ENCODE measurements around the gene RAB3GAP1.

DNA sequence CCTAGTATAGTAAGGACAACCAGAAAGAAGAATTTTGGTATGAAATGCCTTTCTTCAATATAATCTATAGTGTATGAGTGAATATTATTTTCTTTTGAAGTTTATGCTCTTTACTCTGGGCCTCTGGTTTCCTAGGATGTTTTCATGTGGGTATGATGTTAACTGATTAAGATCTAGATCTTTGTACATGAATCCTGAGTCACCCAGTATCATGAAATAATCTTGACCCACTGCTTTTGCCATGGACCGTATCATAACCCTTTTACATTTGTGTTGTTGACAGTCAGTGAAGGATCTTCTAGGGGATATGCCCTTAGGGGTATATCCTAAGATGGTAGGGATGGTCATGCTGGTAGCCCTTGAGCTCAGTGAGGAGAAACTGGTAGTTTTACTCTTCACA is 100.3 kb downstream of the RAB3GAP1 start:
- TF ChIP-seq SALL2 (tag by site-specific recombination; IDR thresholded peaks at IDR 0.05; ENCODE audit: borderline replicate concordance) (no peak), ZNF76 (tag by site-specific recombination; IDR thresholded peaks at IDR 0.05; ENCODE audit: borderline replicate concordance, low read depth) (no peak), SCRT2 (tag by site-specific recombination; IDR thresholded peaks at IDR 0.05) (no peak), MZF1 (tag by site-specific recombination; IDR thresholded peaks at IDR 0.05; ENCODE audit: borderline replicate concordance) (no peak), GLI2 (tag by site-specific recombination; IDR thresholded peaks at IDR 0.05; ENCODE audit: borderline replicate concordance, low read depth) (no peak), ZNF184 (tag by site-specific recombination; IDR thresholded peaks at IDR 0.05) (no peak)
- TF ChIP-seq, protein P1, sequence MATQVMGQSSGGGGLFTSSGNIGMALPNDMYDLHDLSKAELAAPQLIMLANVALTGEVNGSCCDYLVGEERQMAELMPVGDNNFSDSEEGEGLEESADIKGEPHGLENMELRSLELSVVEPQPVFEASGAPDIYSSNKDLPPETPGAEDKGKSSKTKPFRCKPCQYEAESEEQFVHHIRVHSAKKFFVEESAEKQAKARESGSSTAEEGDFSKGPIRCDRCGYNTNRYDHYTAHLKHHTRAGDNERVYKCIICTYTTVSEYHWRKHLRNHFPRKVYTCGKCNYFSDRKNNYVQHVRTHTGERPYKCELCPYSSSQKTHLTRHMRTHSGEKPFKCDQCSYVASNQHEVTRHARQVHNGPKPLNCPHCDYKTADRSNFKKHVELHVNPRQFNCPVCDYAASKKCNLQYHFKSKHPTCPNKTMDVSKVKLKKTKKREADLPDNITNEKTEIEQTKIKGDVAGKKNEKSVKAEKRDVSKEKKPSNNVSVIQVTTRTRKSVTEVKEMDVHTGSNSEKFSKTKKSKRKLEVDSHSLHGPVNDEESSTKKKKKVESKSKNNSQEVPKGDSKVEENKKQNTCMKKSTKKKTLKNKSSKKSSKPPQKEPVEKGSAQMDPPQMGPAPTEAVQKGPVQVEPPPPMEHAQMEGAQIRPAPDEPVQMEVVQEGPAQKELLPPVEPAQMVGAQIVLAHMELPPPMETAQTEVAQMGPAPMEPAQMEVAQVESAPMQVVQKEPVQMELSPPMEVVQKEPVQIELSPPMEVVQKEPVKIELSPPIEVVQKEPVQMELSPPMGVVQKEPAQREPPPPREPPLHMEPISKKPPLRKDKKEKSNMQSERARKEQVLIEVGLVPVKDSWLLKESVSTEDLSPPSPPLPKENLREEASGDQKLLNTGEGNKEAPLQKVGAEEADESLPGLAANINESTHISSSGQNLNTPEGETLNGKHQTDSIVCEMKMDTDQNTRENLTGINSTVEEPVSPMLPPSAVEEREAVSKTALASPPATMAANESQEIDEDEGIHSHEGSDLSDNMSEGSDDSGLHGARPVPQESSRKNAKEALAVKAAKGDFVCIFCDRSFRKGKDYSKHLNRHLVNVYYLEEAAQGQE (tag by site-specific recombination; IDR thresholded peaks at IDR 0.05), result no peak
- TF ChIP-seq, protein P2, sequence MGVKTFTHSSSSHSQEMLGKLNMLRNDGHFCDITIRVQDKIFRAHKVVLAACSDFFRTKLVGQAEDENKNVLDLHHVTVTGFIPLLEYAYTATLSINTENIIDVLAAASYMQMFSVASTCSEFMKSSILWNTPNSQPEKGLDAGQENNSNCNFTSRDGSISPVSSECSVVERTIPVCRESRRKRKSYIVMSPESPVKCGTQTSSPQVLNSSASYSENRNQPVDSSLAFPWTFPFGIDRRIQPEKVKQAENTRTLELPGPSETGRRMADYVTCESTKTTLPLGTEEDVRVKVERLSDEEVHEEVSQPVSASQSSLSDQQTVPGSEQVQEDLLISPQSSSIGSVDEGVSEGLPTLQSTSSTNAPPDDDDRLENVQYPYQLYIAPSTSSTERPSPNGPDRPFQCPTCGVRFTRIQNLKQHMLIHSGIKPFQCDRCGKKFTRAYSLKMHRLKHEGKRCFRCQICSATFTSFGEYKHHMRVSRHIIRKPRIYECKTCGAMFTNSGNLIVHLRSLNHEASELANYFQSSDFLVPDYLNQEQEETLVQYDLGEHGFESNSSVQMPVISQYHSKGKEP (tag by site-specific recombination; IDR thresholded peaks at IDR 0.05), result no peak

Data from HEK293 (cell line).